Spleen (tissue), 11 donors: ENCODE measurements around the gene AHSA1. TPM values are rescaled to one million over a fixed set of nuclear protein-coding genes. Genes with fewer than 3 reads are reported as not detected.

ENCODE experiments used
- DNase-seq: peaks from one replicate; pipeline ENCODE4 v3.0.0-alpha.2; 2020
- H3K27ac ChIP-seq, 8 donors: fragments of 200-600 bp; sonication (generic) in 7 of 8; 1 replicate in 4 of 8; 2 replicates in 4 of 8; pipeline versions ENCODE4 v1.5.0 to v1.8.0; 2016 to 2021; ENCODE audit warnings: inconsistent platforms in 4 of 8, mild to moderate bottlenecking in 4 of 8, moderate library complexity in 1 of 8
- H3K27me3 ChIP-seq, 7 donors: fragments of 200-600 bp; sonication (generic) in 6 of 7; replicated peaks in 1 of 7; 1 replicate in 4 of 7; 2 replicates in 3 of 7; pipeline versions ENCODE4 v1.5.0 to v1.8.0; 2016 to 2021; ENCODE audit warnings: inconsistent platforms in 3 of 7, mild to moderate bottlenecking in 1 of 7
- H3K36me3 ChIP-seq, 6 donors: fragments of 200-600 bp; sonication (generic) in 5 of 6; 1 replicate in 4 of 6; 2 replicates in 2 of 6; pipeline versions ENCODE4 v1.5.0 to v1.8.0; 2016 to 2021; ENCODE audit warnings: inconsistent platforms in 2 of 6
- H3K4me1 ChIP-seq, 6 donors: fragments of 200-600 bp; sonication (generic) in 5 of 6; 1 replicate in 3 of 6; 2 replicates in 3 of 6; pipeline versions ENCODE4 v1.5.0 to v1.8.0; 2016 to 2021; ENCODE audit warnings: inconsistent platforms in 3 of 6
- H3K4me3 ChIP-seq, 8 donors: fragments of 200-600 bp; sonication (generic) in 7 of 8; 1 replicate in 4 of 8; 2 replicates in 4 of 8; pipeline versions ENCODE4 v1.5.0 to v1.8.0; 2016 to 2021; ENCODE audit warnings: inconsistent platforms in 4 of 8, mild to moderate bottlenecking in 4 of 8, moderate library complexity in 2 of 8
- H3K9me3 ChIP-seq, 8 donors: fragments of 200-600 bp; sonication (generic) in 7 of 8; 1 replicate in 4 of 8; 2 replicates in 4 of 8; pipeline versions ENCODE4 v1.5.0 to v1.8.0; 2016 to 2021; ENCODE audit warnings: inconsistent platforms in 4 of 8
- CTCF ChIP-seq, 11 experiments: fragments of 200-600 bp in 7 of 11; fragments of 450-650 bp in 4 of 11; sonication (generic) in 4 of 11; IDR thresholded peaks in 8 of 11; conservative IDR thresholded peaks in 3 of 11; 1 replicate in 7 of 11; 2 replicates in 4 of 11; pipeline versions ENCODE4 v1.4.0 to v1.8.0; 2016 to 2021; ENCODE audit warnings: antibody characterized with exemption in 11 of 11, inconsistent platforms in 4 of 11, mild to moderate bottlenecking in 1 of 11
- POLR2A ChIP-seq, 3 donors: fragments of 450-650 bp; IDR thresholded peaks; one replicate each; pipeline ENCODE4 v1.5.1; 2017; ENCODE audit warnings: antibody characterized with exemption in 3 of 3, mild to moderate bottlenecking in 1 of 3
- POLR2AphosphoS5 ChIP-seq, 3 donors: sonication (generic); formaldehyde crosslinking; IDR thresholded peaks; one replicate each; pipeline ENCODE4 v1.5.1; 2017; ENCODE audit warnings: antibody characterized with exemption in 3 of 3
- WGBS, 5 donors: extraction: QIAGEN DNeasy Blood & Tissue Kit in 3 of 5; methylation state at CpG; one replicate each; pipeline versions ENCODE4 v1.1.5 to v1.1.7; 2013 to 2018; 5-methylcytosine and 5-hydroxymethylcytosine counted together
- intact Hi-C: fragments of 100-400 bp; cut with DNase I; formaldehyde crosslinking; loops from one replicate; pipeline ENCODE4 v1.15.0; 2023; ENCODE audit warnings: low total_unique reads
- polyA plus RNA-seq, 3 donors: library from polyadenylated mRNA; stranded (reverse); fragments of 200-250 nt; gene quantifications; one replicate each; pipeline ENCODE4 v1.2.1, GENCODE V29; 2013
- total RNA-seq, 7 donors: library from RNA; depleted of rRNA in 3 of 7; stranded (reverse); fragments of >200 nt in 3 of 7; fragmentation: NEBNext Ultra II Directional in 4 of 7; extraction: Animal tissue kit (Norgen Biotek cat#: 25700) in 4 of 7; gene quantifications; one replicate each; pipeline versions ENCODE4 v1.1.0 to v1.2.1, GENCODE V29; 2016 to 2021
- donor health status: healthy with polysubstance abuse.
- donor health status: DM: no; HTN: no; CAD: no; lungs with moderate emphysema.
- donor health status: DM: no; HTN: no; CAD: no.
- donor health status: Bipolar disorder and iron deficiency.
- donor health status: healthy.
- donor health status: DM: no; HTN: no; CAD: no.
- donor health status: DM: yes; HTN: yes; CAD: no.

The AHSA1 gene
- total and polyA plus RNA-seq, 10 donors = 41.5 to 126 (median 80.7) TPM

DNA sequence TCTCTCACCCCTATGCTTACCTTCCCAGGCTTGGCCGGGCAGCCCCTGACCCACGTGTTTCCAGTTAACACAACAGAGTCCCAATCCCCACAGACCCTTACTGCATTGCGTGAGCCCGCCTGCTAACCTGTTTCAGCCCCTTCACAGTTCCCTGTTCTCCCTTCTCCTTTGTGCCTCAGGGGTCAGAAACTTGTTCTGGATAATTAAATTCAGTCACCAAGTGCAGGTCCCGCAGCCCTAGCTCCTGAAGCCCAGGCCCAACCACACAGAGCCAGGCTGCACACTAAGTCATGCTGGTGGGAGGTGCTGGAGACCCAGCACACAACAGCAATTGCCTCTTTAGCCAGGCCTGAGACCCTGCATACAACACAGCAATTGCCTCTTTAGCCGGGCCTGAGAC, 31.1 kb downstream of the AHSA1 start:
- Histone ChIP-seq H3K36me3 (no peaks in the 10 kb centered on the region), H3K27me3 (no peaks in the 10 kb centered on the region), H3K4me3 (no peak overlapping the region), H3K27ac (no peak overlapping the region), H3K4me1 (no peaks in the 10 kb centered on the region), H3K9me3 (no peaks in the 10 kb centered on the region)
- intact Hi-C loops = no loop called here
- 88 to 96% (median 89%) methylated on average over 6 of the region's 6 CpGs for WGBS, 5 donors
- peak; percentile 23 for DNase-seq
- no peak for TF ChIP-seq POLR2AphosphoS5 (IDR thresholded peaks at IDR 0.05)
- no peak for TF ChIP-seq CTCF (IDR thresholded peaks at IDR 0.05 in 8 of 11, conservative IDR thresholded peaks at IDR 0.05 in 3 of 11)
- no peak for TF ChIP-seq POLR2A (IDR thresholded peaks at IDR 0.05)

DNA sequence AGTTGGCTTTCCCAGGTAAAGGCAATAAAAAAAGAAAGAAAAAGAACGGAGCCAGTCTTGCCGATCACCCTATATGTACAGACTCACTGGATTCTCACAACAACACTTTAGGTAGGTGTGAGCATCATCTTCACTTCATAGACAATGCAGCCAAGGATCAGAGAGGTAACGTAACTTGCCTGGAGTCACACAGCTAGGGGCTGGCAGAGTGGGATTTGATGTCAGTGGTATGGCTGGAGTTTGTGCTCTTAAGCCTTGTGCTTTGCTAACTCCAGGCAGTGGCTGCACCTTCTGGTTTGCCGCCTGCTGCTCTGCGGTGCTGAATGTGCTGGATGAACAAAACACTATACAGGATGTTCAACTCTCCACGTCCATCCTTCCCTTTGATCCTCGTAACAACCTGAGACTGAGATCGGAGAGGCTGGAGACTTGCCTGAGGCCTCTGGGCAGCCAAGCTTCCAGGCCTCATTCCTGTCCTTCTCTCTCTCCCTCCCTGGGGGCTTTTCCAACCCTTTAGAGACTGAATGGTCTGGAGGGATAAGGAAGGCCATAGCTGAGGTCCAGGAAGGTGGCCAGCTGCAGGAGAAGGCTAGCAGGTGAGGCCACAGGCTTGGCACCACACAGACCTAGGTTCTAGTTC, 32.6 kb downstream of the AHSA1 start:
- Histone ChIP-seq H3K4me1 (no peaks in the 10 kb centered on the region), H3K27ac (no peak overlapping the region), H3K27me3 (peaks cover 0 to under 1% (median 0%) of the 10 kb centered on the region in 7 donors), H3K9me3 (no peaks in the 10 kb centered on the region), H3K4me3 (no peak overlapping the region), H3K36me3 (no peaks in the 10 kb centered on the region)
- intact Hi-C loops = no loop called here
- 84 to 92% (median 89%) methylated on average over 8 of the region's 8 CpGs for WGBS, 5 donors
- TF ChIP-seq POLR2A (IDR thresholded peaks at IDR 0.05) = no peak
- DNase-seq = peak; percentile 25

DNA sequence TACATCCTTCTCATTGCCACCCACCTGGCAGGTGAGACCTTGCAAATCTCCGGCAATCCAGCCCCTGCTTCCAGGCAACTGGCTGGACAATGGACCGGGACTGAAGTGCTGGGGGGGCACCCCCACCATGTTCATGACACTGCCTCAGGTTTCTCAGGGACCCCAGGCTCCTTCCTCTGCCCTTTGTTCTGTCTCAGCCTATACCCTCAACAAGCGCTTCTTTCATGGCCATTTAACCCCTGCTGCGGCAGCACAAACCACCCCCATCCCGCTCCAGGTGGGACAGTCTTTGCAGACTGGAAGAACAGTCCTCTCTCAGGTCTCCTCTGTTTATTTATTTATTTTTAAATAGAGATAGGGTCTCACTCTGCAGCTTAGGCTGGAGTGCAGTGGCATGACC, 33.2 kb downstream of the AHSA1 start:
- peaks cover 0 to 7% (median 0%) of the 10 kb centered on the region in 7 donors for H3K27me3 ChIP-seq
- DNase-seq = no peak
- no peak for TF ChIP-seq CTCF (IDR thresholded peaks at IDR 0.05 in 8 of 11, conservative IDR thresholded peaks at IDR 0.05 in 3 of 11)
- no peak for TF ChIP-seq POLR2AphosphoS5 (IDR thresholded peaks at IDR 0.05)
- TF ChIP-seq POLR2A (IDR thresholded peaks at IDR 0.05) = no peak
- no peaks in the 10 kb centered on the region for H3K4me1 ChIP-seq
- WGBS, 5 donors = 90 to 95% (median 94%) methylated on average over 5 of the region's 5 CpGs
- intact Hi-C loops = no loop called here
- H3K27ac ChIP-seq = no peak overlapping the region
- H3K4me3 ChIP-seq = no peak overlapping the region
- no peaks in the 10 kb centered on the region for H3K36me3 ChIP-seq
- H3K9me3 ChIP-seq = no peaks in the 10 kb centered on the region

DNA sequence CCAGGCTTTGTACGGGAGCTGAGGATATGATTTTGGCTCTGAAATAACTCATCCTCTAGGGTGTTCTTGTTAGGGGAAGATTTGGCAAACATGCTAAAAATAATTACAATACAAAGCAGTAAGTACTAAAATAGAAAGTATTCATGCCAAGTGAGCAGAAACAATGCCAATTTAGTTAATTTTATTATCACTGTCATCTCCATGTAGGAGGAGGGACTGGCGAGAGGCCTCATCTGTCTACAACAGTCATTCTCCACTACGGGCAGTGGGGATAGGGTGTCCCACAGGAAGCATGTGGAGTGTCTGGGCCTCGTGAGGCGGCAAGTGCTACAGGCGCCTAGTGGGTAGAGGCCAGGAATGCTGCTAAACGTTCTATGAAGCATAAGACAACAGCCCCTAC, 37.4 kb downstream of the AHSA1 start:
- WGBS, 5 donors = 51 to 64% (median 57%) methylated on average over 7 of the region's 7 CpGs
- no peak overlapping the region for H3K4me3 ChIP-seq
- TF ChIP-seq POLR2A (IDR thresholded peaks at IDR 0.05) (no peak), CTCF (IDR thresholded peaks at IDR 0.05 in 8 of 11, conservative IDR thresholded peaks at IDR 0.05 in 3 of 11) (no peak), POLR2AphosphoS5 (IDR thresholded peaks at IDR 0.05) (no peak)
- H3K27ac ChIP-seq = no peak overlapping the region
- H3K36me3 ChIP-seq = no peaks in the 10 kb centered on the region
- peaks cover 6 to 22% (median 19%) of the 10 kb centered on the region in 6 donors for H3K4me1 ChIP-seq
- no peak for DNase-seq
- intact Hi-C loops = no loop called here
- H3K9me3 ChIP-seq = no peaks in the 10 kb centered on the region
- H3K27me3 ChIP-seq = peaks cover 4 to 50% (median 26%) of the 10 kb centered on the region in 7 donors
